ENCODE data around the gene ATP11C.

DNA sequence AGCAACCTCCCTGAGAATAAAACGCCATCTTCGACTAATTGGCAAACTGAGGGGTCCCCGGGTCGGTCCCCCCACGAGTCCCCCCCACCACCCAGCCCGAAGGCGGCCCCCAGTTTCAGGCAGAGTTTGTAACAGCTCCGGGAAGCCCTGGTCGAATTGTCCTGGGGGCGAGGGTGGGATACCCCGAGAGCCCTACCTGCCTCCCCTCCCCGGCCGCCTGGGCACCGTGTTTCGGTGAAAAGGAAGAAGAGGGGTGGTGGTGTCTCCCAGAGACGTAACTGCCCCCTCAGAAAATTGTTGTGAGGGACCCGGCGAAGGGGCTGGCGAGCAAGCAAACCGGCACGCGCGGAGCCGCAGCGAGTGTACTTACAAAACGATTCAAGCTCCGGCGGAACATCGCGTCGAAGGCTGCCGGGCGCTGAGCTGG, 1.2 kb downstream of the ATP11C start:
- TF ChIP-seq NFYB (CRISPR knock-in tag; conservative IDR thresholded peaks at IDR 0.05; ENCODE audit: low read depth) = no peak
- TF ChIP-seq, protein P1, sequence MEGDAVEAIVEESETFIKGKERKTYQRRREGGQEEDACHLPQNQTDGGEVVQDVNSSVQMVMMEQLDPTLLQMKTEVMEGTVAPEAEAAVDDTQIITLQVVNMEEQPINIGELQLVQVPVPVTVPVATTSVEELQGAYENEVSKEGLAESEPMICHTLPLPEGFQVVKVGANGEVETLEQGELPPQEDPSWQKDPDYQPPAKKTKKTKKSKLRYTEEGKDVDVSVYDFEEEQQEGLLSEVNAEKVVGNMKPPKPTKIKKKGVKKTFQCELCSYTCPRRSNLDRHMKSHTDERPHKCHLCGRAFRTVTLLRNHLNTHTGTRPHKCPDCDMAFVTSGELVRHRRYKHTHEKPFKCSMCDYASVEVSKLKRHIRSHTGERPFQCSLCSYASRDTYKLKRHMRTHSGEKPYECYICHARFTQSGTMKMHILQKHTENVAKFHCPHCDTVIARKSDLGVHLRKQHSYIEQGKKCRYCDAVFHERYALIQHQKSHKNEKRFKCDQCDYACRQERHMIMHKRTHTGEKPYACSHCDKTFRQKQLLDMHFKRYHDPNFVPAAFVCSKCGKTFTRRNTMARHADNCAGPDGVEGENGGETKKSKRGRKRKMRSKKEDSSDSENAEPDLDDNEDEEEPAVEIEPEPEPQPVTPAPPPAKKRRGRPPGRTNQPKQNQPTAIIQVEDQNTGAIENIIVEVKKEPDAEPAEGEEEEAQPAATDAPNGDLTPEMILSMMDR (IDR thresholded peaks at IDR 0.05) = no peak
- no peak for TF ChIP-seq ZNF121 (CRISPR knock-in tag; IDR thresholded peaks at IDR 0.05)
- no peak for TF ChIP-seq SMAD4 (CRISPR knock-in tag; IDR thresholded peaks at IDR 0.05)
- TF ChIP-seq, protein P2, sequence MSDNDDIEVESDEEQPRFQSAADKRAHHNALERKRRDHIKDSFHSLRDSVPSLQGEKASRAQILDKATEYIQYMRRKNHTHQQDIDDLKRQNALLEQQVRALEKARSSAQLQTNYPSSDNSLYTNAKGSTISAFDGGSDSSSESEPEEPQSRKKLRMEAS (CRISPR knock-in tag; IDR thresholded peaks at IDR 0.05) = no peak
- TF ChIP-seq, protein P3, sequence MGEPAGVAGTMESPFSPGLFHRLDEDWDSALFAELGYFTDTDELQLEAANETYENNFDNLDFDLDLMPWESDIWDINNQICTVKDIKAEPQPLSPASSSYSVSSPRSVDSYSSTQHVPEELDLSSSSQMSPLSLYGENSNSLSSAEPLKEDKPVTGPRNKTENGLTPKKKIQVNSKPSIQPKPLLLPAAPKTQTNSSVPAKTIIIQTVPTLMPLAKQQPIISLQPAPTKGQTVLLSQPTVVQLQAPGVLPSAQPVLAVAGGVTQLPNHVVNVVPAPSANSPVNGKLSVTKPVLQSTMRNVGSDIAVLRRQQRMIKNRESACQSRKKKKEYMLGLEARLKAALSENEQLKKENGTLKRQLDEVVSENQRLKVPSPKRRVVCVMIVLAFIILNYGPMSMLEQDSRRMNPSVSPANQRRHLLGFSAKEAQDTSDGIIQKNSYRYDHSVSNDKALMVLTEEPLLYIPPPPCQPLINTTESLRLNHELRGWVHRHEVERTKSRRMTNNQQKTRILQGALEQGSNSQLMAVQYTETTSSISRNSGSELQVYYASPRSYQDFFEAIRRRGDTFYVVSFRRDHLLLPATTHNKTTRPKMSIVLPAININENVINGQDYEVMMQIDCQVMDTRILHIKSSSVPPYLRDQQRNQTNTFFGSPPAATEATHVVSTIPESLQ (CRISPR knock-in tag; IDR thresholded peaks at IDR 0.05) = no peak
- TF ChIP-seq, protein P4, sequence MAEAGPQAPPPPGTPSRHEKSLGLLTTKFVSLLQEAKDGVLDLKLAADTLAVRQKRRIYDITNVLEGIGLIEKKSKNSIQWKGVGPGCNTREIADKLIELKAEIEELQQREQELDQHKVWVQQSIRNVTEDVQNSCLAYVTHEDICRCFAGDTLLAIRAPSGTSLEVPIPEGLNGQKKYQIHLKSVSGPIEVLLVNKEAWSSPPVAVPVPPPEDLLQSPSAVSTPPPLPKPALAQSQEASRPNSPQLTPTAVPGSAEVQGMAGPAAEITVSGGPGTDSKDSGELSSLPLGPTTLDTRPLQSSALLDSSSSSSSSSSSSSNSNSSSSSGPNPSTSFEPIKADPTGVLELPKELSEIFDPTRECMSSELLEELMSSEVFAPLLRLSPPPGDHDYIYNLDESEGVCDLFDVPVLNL (CRISPR knock-in tag; IDR thresholded peaks at IDR 0.05; ENCODE audit: borderline replicate concordance, low read depth) = no peak
- no peak for TF ChIP-seq SP1 (CRISPR knock-in tag; conservative IDR thresholded peaks at IDR 0.05)
- TF ChIP-seq, protein P5, sequence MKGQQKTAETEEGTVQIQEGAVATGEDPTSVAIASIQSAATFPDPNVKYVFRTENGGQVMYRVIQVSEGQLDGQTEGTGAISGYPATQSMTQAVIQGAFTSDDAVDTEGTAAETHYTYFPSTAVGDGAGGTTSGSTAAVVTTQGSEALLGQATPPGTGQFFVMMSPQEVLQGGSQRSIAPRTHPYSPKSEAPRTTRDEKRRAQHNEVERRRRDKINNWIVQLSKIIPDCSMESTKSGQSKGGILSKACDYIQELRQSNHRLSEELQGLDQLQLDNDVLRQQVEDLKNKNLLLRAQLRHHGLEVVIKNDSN (CRISPR knock-in tag; IDR thresholded peaks at IDR 0.05) = no peak
- no peak for TF ChIP-seq ZNF317 (CRISPR knock-in tag; IDR thresholded peaks at IDR 0.05; ENCODE audit: borderline replicate concordance, low read depth)
- TF ChIP-seq, protein P6, sequence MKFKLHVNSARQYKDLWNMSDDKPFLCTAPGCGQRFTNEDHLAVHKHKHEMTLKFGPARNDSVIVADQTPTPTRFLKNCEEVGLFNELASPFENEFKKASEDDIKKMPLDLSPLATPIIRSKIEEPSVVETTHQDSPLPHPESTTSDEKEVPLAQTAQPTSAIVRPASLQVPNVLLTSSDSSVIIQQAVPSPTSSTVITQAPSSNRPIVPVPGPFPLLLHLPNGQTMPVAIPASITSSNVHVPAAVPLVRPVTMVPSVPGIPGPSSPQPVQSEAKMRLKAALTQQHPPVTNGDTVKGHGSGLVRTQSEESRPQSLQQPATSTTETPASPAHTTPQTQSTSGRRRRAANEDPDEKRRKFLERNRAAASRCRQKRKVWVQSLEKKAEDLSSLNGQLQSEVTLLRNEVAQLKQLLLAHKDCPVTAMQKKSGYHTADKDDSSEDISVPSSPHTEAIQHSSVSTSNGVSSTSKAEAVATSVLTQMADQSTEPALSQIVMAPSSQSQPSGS (CRISPR knock-in tag; IDR thresholded peaks at IDR 0.05; ENCODE audit: borderline replicate concordance, low read depth) = no peak
- TF ChIP-seq NR2C2 (CRISPR knock-in tag; IDR thresholded peaks at IDR 0.05) = no peak
- TF ChIP-seq TEAD4 (CRISPR knock-in tag; IDR thresholded peaks at IDR 0.05) = no peak
- no peak for TF ChIP-seq ZBTB21 (CRISPR knock-in tag; IDR thresholded peaks at IDR 0.05; ENCODE audit: borderline replicate concordance)

Measured in WTC11 (cell line).